ENCODE measurements around the gene DST.
"Not testable (repeated sequence)": the region's sequence is repeated elsewhere in the genome, so short reads cannot be mapped to it uniquely, and the experiment has no call there.

The DST gene

DNA sequence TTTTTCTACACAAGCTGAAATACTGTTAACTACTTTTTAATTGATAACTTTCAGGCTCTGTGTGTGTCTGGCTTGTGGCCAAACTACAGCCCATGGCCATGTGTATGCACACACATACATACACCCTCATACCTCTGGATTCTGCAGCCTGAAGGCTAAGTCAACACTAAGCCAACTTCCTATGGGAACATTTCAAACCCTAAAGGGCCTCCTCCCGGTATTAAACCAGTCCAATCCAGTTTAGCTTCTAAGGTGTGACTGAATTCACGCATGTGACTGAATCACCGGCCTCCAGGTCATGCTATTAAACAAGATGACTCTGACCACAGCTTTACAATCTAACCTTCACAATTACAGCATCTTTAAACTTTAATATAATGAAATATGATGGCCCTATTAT, 20.7 kb upstream of the DST start:
- no peak for DNase-seq (ENCODE audit: low spot score)

DNA sequence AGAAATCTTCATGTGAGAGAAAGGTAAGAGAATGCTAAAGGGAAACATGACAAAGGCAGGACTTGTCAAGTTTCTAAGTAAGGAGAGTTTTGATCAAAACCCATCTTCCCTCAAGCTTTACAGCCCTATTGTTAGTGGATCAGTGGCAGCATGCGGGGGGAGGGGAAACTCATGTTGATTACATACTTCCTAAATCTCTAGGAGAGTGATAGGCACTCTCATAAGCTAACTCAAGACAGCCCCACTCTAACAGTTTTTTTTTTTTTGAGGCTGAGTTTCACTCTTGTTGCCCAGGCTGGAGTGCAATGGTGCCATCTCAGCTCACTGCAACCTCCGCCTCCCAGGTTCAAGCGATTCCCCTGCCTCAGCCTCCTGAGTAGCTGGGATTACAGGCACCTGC, 18.6 kb upstream of the DST start:
- DNase-seq (ENCODE audit: low spot score) = not testable (repeated sequence)

DNA sequence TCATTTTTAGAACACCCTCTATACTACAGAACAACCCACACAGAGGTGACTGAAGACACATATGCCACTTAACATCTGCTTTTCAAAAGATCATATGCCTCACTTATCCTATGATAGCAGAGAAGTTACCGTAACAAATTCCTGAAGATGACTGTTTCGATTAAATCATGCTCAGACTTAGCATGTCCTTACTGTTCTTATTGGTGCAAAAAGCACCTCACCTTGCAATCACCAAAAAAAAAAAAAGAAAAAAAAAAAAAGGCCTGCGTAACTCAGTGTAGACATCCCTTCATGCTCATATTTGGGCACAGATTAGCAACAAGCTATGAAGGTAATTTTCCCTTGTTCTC, 17.7 kb upstream of the DST start:
- no peak for DNase-seq (ENCODE audit: low spot score)

DNA sequence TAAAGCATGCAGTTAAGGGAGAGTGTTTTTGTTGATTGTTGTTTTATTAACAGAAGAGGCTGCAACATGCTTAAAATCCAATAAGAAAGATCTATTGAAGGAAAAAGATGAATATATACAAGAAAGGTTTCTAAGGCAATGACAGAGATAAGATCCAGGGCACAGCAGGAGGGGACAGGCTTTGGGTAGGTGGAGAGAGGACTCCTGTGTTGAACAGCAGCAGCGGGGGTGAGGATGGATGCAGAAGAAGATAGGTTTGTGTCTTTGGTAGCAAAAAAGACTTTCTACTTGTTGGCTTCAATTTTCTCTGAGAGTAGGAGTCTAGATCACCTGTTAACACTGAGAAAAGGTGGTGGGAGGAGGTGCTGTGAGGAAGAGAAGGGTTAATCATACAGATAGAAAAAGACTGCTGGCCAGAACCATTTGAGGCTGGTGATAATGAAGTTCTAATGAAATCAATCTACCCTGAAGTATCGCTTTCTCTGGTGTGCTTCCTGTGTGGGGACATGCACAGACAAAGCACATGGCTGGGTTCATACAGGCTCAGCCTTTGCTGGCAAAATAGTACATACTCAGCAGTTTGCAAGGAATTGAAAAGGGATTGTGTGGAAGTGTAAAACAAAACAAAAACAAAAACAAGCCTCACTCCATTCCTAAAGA, 17.2 kb upstream of the DST start:
- DNase-seq (ENCODE audit: low spot score) = no peak

DNA sequence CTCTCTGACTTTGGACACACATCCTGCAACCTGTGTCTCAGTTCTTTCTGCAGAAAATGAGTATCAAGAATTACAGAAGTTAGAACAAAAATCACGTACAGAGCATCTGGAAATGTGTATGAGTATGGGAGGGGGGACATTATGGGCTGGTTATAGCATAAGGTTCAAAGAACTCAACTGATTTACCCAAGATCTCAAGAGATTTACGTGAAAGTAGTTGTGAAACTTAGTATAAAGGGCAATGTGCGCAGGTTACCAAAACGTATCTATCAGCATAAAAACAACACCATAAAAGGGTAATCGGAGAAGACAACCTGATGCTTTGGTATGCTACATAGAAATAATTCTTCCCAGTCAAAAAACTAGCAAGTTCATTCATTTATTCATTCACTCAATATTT, 15.6 kb upstream of the DST start:
- DNase-seq (ENCODE audit: low spot score) = no peak

DNA sequence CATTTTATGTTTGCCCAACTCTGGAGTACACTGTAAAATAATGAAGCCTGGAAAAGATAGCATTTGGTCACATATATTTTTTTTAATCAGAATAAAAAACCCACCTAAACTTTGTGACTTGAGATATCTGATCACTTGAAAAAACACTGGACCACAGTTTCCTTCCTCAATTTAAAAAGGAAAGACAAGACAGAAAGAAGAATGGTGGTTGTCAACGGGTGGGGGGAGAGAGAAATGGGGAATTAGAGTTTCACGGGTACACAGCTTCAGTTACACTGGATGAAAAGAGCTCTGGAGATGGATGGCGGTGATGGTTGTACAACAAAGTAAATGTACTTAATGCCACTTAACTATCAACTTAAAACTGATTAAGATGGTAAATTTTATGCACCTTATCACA, 14.7 kb upstream of the DST start:
- no peak for DNase-seq (ENCODE audit: low spot score)

DNA sequence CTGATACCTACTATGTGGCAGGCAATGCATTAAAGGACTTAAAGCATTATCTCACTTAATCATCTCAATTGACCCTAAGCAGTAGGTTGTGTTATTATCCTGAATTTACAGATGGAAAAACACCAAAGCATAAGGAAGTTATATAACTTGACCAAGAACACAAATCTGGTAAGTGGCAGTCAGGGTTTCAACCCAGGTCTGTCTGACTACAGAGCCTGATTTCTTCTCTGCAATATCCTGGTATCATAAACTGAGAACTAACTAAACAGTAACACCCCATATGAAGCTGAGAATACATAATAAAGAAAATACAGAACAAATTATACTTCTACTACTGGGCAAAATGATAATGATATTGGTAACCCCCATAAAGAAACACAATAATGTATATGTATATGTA, 13.8 kb upstream of the DST start:
- no peak for DNase-seq (ENCODE audit: low spot score)

DNA sequence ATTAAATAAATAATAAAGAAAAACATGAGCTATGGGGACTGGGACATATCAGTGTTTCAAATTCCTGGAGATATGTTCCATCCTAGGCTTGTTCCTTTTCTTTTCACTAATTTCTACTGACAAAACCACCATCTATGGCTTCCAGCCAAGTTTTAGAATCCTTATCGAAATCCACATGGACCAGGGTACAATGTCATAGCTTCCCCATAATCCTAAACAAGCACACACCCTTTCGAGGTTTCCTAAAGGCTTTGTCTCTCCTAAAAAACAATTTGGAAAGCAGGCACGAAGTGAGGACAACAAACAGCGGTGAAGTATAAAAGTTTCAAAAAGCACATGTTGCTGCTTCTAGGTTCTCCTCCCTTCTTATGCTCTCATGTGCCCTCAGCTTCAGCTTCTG, 13.3 kb upstream of the DST start:
- no peak for DNase-seq (ENCODE audit: low spot score)

DNA sequence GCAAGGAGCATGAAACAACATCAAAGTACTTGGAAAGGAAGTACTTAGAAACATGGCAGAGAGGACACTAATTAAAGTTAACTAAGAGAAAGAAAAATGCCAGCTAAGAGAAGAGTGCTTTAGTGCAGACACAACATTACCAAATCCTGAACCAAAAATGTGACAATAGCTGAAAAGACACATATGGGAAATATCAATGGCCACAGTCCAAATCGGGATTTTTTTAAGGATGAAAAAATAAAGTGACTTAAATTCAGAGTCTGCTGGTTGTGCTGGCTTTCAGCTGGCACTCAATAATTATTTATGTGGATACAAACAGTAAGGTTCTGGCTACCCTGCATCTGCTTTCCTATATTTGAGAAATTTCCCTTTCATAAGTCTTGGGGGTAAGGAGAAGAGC, 12.6 kb upstream of the DST start:
- DNase-seq (ENCODE audit: low spot score) = no peak

DNA sequence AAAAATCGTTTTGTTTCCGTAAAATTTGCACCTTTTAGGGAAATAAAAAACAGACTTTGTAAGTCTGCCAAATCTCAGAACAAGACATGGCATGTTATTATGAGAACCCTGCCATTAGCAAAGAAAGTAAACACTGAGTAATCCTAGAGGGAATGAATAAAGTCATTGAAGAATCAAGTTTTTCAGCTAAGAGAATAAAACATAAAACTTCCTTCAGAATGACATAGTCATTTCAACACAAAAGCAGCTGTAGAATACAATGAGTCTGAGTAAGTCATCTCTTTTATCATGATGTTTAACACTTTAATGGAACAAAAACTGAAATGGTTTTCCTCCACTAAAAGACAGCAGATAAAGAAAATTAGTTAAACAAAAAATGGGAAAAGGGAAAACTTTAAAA, 10.3 kb upstream of the DST start:
- DNase-seq (ENCODE audit: low spot score) = no peak

DNA sequence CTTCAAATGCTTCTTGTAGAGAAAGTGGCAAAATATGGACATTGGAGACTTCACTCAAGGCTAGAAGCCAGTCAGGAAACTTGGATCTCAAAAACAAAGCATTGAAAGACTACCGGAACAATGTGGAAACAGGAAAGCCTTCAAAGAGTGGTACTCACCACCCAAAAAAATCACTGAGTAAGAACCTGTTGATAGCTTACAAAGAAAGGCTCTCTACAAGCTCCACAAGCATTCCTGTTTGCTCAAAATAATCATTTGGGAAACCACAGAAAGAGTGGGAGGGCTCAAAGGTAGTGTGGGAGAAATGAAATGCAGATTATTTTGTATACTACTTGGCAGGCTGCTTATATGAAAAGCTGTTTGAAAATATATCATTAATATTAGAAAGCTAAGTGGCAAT, 9.5 kb upstream of the DST start:
- no peak for DNase-seq (ENCODE audit: low spot score)

DNA sequence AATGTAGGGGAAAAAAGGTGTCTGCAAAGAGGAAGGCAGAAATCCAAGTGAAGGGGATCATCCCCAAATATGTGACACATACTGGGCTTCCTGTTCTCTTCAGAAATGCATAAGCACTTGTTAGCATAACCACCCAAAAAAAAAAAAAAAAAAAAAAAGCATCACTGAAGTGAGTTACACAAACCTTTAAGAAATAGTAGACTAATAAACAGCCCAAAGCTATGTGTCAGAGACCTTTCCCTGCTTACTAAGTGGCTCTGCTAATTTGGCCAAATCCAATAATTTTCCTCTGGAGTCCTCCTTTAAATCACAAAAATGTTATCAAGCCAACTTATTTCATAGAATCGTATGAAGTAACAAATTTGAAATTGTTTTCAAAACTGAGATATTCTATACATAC, 7.5 kb upstream of the DST start:
- no peak for DNase-seq (ENCODE audit: low spot score)

DNA sequence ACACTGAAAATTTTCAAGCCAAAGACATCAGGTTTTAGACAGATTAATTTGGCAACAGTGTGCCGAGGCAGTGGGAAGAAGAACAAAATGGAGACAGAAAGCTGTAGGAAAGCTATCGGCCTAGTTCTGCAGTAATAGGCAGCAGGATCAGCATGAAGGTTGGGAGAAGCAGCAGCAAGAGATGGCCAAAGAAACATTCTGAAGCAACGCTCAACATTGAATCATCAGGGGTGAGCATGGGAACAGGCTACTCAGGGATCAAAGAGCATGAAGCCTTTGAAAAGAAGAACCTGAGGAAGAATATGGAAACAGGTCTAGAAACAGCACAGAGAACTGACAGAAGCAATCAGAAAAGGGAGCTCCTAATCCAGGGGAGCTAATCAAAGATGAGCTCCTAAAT, 7.1 kb upstream of the DST start:
- DNase-seq (ENCODE audit: low spot score) = no peak

DNA sequence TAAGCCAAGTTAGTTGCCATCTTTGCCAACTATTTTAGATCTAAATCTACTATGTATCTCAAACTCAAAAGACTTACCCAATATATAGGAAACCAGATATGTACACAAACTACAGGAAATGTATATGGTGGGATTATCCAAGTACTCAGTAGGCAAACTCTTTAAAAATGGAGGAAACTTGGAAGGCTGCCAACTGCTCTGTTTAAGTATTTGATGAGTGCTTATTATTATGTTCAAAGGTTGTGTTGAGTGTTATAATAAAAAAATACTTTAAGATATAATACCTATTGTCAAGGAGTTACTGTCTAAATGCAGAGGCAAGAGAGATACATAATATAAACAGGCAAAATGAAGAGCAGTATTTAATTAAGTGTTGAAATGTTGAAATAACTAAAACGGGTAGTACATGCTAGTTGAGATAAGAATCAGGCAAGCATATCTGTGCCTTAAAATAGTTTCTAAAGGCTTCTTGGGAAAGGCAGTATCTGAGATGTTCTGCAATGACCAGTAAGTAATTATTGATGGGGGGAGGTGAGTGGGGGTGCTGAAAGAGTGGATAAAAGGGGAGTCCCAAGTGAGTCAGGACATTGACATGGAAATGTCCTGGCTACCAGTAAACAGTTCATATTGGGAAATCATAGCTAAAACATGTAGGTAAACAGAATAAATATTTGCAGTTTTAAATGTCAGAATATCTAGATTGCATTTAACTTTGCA, 6.5 kb upstream of the DST start:
- no peak for DNase-seq (ENCODE audit: low spot score)

DNA sequence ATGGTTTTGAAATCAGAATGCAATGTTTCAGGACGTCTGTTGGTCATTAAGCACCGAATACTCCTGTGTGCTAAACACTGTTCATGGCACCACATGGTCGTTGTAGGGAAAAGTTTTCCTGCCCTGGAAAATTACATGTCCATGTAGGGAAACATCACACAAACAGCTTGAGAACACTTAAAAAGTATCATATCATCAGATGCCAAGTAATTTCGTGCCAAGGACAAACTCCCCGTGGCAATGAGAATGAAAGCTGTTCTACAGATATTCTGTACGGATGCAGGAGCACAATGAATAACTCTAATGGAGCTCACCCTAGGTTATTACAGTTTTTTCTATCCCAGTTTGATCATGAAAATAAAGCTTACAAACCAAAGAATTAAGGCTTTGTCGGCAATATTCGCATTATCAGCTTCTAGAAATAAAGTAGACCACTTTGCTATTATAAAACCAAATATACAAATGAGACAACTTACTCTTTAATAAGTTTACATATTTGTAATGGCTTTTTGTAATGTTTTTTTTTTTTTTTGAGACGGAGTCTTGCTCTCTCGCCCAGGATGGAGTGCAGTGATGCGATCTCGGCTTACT, 4.6 kb upstream of the DST start:
- DNase-seq (ENCODE audit: low spot score) = no peak

DNA sequence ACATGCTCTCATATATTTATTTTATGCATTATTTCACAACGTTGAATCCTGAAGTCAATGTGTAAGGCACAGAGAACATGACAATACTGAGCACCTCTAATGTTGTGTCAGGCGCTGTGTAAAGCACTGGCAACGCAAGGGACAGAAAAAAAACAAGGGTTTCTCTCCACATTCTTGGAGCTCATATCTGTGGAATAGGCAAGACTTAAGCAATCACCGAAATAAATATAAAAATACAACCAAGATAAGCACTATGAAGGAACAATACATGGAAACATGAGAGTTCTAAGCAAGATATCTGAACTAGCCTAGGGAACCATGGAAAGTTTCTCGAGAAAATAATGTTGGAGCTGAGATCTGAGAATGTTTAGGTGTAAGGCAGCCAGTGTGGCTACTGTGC, 1.7 kb upstream of the DST start:
- DNase-seq (ENCODE audit: low spot score) = no peak

DNA sequence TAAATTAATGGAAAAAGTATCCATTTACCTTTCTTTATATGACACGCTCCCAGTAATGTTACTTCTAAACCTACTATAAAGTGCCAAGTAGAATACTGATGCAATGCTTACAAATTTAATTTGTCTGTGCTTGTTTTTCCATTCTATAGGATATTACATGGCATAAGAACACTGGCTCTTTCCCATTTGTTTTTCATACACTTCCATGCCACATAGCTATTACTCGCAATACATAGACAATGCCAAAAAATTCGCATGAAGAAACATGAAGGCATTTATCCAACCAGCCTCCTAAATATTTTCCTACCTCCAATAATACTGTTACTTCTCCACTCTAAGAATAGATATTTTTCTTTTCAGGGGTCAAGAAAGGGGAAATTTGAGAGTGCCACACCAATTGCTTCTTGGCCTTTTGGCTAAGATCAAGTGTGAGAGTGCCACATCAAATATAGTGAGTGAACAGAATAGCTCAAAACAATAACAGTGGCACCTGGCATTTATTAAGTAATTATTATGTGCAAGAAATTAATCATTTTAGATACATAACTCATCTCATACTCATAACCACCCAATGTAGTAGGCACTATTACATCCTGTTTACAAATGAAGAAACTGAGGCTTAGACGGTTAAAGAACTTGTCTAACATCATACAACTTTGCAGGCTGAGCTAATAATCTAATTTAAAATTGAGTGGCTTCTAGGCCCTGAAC, 845 bp upstream of the DST start:
- no peak for DNase-seq (ENCODE audit: low spot score)

DNA sequence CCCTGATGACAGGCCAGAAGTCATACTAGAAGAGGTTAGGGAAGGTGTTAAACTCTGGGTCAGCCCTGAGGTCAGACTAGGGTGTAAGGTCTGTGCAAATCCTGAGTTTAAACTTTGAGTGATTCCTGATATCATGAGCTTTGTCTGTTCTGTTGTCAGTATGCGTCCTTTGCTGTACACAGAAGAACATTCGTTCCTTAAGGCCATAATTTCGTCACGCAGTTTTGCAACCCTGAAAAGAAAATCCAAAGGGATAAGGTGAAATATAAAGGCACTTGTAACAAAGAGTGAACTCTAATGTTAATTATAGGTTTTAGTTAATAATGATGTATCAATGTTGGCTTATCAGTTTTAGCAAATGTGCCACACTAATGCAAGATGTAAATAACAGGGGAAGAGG, 2.3 kb downstream of the DST start:
- DNase-seq (ENCODE audit: low spot score) = no peak

DNA sequence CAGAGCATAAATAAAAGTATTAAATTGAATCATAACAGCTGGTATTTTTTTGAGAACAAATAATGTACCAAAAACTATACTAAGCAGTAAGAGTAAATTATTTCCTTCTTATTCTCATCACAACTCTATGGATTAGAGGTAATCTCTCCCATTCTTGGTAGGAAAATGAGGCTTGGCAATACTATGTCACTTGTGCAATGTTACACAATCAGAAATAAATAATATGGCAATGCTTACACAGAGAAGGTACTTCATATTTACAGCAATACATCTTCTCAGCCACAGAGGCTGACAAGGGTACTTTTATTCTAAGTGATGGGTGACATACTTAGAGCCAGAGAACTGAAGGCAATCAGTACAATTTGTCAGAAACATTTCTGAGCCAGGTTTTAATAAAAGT, 3.9 kb downstream of the DST start:
- no peak for DNase-seq (ENCODE audit: low spot score)

DNA sequence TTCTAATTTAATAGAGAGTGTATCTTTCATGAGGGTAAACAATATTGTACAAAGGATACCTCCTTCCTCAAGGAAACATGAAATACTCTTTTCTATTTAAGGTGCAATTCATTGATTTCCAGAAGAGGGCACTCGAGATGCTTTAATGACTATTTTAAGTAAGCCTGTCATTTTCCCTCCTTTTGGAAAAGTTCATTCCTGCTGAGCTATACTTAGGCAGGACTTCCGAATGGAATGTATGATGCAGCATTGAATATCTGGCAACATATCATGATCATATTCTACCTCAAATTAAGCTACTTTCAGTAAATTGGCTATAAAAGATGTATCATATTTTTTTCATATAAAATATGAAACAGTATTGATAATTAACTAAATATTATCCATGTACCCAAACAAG, 5.0 kb downstream of the DST start:
- DNase-seq (ENCODE audit: low spot score) = peak; percentile 84

DNA sequence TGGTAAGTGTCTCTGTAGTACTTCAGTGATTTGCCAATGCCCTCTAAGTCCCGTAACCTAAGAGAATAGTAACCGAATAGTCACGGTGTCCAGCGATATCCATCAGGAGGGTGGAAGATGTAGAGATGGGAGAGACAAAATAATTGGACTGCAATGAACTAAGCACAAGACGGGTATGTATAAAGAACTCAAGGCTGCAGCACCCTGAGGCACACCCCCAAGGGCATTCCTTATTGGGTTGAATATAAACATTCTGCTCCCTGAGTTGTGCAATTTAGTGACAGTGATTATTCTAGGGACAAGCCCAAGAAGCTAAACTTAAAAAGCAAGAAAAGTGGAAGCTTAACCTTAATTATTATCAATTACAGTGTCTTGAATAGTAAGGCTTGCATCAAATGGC, 14.6 kb downstream of the DST start:
- DNase-seq (ENCODE audit: low spot score) = no peak

DNA sequence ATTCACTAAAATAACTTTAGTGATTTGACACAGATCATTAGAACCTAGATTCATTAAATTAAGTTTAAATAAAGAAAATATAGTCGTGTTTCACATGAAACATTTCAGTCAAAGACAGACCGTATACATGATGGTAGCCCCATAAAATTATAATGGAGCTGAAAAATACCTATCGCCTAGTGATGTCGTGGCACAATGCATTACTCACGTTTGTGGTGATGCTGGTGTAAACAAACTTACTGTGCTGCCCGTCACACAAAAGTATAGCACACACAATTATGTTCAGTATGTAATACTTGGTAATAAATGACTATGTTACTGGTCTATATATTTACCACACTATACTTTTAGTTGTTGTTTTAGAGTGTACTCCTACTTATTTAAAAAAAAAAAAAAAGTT, 17.3 kb downstream of the DST start:
- DNase-seq (ENCODE audit: low spot score) = no peak

DNA sequence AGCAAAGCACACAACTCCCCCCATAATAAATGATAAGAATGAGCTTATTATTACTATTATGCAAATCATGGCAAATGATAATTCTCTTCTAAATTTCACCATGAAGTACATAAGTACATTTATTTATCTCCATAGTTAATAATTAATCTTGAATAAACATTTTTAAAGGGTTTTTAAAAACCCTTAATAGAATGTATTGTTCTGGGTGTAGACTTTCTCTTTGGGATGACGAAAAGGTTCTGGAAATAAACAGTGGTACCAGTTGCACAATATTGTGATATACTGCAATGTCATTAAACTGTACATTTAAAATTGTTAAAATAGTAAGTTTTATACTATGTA, 18.0 kb downstream of the DST start:
- no peak for DNase-seq (ENCODE audit: low spot score)

Data from RKO (cell line).